Stimulated activated CD8-positive, alpha-beta memory T cell treated with anti-CD3 and anti-CD28 coated beads, Interleukin-7, amount 100 ng/mL, for 4 hours (primary cell): Measurements from ENCODE around the gene PTPN20.
"Not testable (repeated sequence)": the region's sequence is repeated elsewhere in the genome, so short reads cannot be mapped to it uniquely, and the experiment has no call there.

ENCODE experiments used
- DNase-seq, 2 donors: peaks; one replicate each; pipeline ENCODE4 v3.0.0-alpha.2; 2020; ENCODE audit warnings: low read depth in 2 of 2

The PTPN20 gene

GRCh38 chr10:46960742-46961141 lies 49.5 kb downstream of the PTPN20 start:
- not testable (repeated sequence) for DNase-seq

DNA sequence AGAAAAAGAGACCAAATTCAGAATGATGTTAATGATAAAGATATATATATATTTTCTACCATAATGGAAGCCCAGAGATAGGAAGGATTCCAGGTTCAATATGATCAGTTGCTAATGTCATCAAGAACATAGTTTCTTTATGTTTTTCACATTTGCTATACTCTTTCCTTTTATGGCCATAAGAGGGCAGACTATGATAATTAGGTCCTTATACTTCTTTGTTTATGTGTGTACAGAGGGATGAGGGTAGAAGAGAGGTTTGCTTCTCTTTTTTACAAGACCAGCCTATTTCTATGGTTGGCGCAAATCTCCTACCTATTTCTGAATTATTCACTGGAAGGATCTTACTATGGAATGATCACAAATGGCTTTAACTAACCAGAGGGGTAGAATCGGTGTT lies 52.1 kb downstream of the PTPN20 start:
- DNase-seq: not testable (repeated sequence)

DNA sequence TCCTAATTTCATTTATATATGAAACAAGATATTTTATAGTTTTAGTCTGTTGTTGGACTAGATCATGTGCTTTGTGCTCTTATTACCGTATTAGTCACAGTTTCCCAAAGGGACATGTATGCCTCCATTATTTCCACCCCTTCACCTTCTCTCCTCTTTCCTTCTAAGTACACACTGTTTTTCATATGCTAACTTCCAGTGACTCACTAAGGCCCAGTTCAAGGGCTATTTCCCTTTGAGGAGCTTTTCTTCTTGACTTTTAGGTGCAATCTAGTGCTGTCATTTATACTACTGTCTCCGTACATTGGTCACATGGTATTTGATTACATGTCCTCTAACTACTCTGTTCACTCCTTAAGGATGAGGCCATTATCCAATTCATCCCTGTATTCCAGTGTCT lies 55.8 kb downstream of the PTPN20 start:
- not testable (repeated sequence) for DNase-seq

- DNase-seq: not testable (repeated sequence)
Observed at GRCh38 chr10:46980223-46980622, 69.0 kb downstream of the PTPN20 start.

DNA sequence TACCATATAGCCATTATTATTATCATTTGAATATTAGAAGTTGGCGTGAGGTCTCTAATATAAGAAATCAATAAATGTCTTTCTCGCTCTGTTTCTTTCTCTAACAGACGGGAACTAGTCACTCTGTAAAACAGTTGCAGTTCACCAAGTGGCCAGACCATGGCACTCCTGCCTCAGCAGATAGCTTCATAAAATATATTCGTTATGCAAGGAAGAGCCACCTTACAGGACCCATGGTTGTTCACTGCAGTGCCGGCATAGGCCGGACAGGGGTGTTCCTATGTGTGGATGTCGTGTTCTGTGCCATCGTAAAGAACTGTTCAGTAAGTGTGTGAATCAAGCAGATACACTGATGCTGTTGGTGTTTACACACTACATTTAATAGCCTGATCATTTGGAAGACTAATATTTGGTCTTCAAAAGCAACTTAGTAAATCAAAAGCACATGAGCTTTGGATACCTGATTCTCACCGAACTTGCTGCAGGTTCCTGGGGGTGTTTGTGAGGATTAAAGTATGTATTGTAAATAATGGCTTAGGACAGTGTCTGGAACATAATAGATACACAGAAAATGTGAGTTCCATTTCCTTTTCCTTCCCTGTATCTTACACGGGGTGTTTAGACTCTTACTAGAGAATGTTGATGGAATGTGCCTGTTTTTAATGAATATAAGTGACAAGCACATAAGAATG lies 76.2 kb downstream of the PTPN20 start:
- DNase-seq: not testable (repeated sequence)

GRCh38 chr10:46992803-46993561 lies 81.8 kb downstream of the PTPN20 start:
- no peak for DNase-seq

- DNase-seq: no peak
Observed at GRCh38 chr10:46995234-46995633, 84.0 kb downstream of the PTPN20 start.

DNA sequence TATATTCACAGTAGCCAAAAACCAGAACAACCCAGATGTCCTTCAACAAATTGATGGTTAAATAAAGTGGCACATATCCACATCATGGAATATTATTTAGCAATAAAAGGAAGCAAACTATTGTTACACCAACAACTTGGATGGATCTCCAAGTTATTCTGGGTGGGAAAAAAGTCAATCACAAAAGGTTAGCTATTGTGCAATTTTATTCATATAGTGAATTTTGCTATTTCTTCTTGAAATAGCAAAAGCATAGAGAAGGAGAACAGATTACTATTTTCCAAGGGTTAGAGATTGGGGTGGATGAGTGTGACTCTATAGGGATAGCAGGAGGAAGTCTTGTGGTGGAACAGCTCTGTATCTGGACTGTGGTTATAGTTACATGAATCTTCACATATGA lies 87.0 kb downstream of the PTPN20 start:
- DNase-seq: no peak

DNA sequence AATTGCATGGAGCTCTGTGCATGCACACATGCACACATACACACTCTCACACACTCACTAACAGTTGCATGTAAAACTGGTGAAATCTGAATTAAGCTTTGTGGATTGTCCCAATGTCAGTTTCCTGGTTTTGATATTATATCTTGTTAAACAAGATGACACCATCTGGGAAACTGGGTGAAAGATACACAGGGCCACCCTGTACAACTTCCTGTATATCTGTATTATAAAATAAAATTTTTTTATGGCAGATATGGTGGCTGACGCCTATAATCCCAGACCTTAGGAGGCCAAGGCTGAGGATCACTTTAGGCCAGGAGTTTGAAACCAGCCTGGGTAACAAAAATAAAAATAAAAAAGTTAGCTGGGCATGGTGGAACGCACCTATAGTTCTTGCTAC lies 87.4 kb downstream of the PTPN20 start:
- no peak for DNase-seq

DNA sequence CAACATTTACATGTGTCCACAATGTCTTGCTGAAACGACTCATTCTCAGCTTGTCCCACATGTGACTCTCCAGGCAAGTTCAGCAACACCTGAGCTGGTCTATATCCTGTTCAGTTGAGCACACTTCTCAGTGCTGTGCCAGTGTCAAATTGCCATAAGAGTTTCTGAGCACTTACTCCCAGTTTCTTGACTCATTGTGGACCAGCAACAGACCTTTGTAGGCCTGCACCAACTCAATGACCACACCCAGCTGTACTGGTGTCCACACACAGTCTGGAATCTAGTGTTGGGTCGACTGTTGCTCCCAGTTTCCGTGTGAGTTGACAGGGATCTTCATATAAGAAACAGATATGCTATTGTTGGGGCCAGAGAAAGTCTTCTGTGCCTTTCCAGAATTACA lies 88.0 kb downstream of the PTPN20 start:
- no peak for DNase-seq

DNA sequence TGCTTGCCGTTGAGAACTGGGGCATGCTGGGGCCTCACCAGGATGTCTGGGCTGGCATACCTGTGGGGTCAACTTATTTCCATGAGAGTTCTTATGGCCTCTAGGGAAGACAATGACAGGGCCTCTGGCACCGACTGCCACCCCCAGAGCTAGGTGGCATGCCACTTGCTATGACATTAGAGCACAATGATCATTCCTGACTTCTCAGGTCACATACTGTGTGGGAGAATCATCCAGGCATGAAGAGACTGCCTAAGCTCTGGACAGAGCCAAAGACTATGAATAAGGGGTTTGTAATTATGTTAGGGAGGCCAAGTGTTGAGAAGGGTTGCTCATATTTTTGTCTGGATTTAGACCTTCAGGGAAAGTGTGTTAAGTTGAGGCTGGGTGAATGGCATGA lies 97.5 kb downstream of the PTPN20 start:
- no peak for DNase-seq

DNA sequence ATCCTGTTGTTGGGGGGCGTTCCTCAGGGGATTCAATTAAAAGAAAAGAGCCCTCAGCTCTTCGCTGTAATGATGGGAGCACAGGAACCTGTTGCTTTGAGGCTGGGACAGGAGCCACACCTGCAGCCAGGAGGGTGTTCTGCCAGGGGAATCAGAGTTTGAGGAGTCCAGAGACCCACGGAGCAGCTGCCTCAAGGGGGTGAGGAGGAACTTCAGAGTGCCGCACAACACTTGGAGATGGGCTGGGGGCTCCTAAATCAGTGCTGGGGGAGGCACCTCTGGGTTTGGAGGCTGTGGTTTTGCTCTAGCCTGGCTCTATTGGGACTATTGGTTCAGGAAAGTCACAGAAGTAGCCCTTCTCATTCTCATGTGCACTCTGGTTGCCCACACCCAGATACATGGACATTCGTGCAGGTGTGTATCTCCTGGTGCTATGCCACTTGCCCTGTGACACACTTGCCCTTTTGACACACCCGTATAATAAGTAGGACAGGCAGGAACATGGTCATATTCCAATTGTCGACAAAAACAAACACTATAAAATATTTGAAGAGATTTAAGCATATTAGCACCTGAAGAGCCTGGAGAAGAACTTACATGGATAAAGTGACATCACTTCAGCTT lies 98.1 kb downstream of the PTPN20 start:
- DNase-seq: no peak

- DNase-seq: no peak
Observed at GRCh38 chr10:47010036-47010435, 98.8 kb downstream of the PTPN20 start.

DNA sequence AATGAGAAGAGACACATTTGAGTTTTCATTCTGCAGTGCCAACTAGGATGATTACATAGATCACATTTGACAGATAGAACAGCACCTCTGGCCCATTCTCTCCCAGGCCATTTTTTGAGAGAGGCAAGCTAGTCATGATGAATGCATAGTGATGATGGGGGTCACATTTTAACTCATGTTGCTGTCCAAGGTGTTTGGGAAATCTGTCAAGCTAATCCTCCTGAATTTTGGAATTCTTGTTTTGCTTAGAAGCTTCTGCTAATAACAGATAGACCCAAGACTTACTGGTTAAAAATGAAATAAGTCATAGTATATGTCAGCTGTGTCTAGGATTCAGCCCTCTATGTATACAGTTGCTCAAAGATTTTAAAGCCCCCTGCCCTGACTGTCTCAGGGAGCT lies 101.0 kb downstream of the PTPN20 start:
- DNase-seq: no peak

DNA sequence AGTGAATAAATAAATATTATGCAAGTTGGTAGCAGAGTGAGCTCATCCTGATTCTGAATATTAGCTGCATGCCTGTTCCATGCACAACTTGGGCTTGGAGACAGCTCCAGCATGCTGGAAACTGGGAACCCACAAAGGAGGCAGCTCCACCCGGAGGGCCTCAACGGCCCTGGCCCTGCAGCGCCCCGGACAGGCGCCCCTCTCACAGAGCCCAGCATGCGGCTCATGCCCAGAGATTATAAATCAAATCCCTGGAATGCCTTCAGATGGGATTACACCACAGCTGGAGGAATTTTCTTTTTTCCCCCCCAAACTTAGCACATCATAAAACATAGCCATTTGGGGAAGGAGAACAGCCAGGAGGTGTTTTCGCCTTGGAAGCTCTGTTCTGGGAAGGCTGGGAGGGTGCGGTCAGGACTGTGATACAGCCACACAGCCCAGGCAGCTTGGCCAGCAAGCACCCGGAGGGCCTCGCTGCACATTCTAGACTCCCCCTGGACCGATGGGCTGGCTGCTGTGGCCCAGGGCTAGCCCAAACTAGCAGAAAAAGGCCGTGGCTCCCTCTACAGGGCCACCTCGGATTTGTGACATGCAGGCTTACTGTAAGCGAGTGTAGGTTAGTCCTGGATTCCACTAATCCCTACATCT lies 102.4 kb downstream of the PTPN20 start:
- DNase-seq: no peak

GRCh38 chr10:47015404-47015803 lies 104.2 kb downstream of the PTPN20 start:
- DNase-seq: no peak

DNA sequence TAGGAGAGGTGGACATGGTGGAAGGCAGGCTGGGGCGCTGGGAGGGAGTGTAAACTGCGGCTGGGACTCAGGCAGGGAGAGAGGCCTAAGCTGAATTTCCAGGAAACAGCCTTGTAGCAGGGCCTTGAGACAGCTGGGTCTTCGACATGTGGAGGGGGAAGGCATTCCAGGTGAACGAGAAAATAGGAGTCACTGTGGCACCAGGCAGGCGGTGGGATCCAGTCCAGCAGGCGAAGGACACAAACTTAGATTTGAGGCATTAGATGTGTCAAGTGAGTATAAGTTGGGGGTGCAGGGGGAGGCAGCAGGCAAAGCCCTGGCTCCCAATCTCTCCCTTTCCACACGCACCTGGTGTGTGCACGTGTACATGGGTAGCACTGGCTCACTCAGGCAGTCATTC lies 105.3 kb downstream of the PTPN20 start:
- DNase-seq: no peak

GRCh38 chr10:47018026-47018735 lies 107.0 kb downstream of the PTPN20 start:
- DNase-seq: no peak

GRCh38 chr10:47019155-47020145 lies 108.2 kb downstream of the PTPN20 start:
- no peak for DNase-seq

- DNase-seq: no peak
Observed at GRCh38 chr10:47020471-47020870, 109.2 kb downstream of the PTPN20 start.

DNA sequence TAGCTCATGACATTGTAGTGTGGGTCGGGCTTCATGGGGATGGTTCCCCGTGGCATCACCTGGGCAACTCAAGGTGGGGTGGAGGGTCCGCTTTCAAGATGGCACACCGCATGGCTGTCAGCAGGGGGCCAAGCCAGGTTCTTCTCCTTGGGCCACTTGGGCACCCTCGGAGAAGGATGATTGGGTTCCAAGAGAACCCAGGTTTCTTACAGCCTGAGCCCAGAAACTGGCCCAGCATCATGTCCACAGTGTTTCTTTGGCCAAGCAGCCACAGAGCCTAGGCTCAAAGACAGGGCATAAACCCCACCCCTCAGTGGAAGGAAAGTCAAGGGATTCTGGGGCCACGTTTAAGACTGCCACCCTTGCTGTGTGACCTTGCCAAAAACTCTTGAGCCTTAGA lies 110.6 kb downstream of the PTPN20 start:
- DNase-seq: no peak
